GM12872 (cell line): ENCODE results near the gene RNF225.

Experiments used
- TF ChIP-seq, protein P1 (sequence below): IDR thresholded peaks from 3 replicates; pipeline ENCODE4 v1.5.1; 2011; ENCODE audit warnings: low read depth, mild to moderate bottlenecking, low read length, moderate library complexity; ENCODE audit not compliant: insufficient read depth

Gene RNF225

DNA sequence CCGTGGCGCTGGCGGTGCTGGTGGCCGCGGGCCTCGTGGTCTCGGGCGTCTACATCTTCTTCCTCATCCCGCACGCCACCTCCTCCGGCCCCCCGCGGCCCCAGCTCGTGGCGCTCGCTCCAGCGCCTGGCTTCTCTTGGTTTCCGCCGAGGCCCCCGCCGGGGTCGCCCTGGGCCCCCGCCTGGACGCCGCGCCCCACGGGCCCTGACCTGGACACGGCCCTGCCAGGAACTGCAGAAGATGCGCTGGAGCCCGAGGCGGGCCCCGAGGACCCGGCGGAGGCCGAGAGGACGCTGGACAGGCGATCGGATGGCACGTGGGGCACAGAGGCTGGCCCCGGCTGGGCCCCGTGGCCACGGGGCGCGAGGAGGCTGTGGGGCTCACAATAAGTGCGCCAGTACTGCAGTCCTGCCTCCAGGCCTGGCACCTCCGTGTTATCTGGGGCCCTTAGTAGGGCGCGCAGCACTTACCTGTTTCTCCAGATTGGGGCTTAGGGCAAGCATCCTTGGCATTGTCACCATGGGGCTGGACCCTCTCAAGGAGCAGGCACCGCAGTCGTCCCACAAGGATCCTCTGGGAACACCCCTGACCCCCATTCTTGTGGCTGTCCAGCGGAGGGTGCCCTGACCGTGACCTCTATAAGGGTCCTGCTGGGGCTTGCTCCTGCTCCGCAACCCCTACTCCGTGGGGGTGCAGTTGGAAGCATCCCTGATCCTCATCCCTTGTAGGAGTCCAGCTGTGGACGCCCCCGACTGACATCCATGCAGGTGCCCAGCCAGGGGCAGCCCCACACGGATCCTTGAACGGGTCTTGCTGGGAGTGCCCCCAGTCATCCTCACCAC lies 1.5 kb downstream of the RNF225 start:
- TF ChIP-seq, protein P1, sequence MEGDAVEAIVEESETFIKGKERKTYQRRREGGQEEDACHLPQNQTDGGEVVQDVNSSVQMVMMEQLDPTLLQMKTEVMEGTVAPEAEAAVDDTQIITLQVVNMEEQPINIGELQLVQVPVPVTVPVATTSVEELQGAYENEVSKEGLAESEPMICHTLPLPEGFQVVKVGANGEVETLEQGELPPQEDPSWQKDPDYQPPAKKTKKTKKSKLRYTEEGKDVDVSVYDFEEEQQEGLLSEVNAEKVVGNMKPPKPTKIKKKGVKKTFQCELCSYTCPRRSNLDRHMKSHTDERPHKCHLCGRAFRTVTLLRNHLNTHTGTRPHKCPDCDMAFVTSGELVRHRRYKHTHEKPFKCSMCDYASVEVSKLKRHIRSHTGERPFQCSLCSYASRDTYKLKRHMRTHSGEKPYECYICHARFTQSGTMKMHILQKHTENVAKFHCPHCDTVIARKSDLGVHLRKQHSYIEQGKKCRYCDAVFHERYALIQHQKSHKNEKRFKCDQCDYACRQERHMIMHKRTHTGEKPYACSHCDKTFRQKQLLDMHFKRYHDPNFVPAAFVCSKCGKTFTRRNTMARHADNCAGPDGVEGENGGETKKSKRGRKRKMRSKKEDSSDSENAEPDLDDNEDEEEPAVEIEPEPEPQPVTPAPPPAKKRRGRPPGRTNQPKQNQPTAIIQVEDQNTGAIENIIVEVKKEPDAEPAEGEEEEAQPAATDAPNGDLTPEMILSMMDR = no peak

DNA sequence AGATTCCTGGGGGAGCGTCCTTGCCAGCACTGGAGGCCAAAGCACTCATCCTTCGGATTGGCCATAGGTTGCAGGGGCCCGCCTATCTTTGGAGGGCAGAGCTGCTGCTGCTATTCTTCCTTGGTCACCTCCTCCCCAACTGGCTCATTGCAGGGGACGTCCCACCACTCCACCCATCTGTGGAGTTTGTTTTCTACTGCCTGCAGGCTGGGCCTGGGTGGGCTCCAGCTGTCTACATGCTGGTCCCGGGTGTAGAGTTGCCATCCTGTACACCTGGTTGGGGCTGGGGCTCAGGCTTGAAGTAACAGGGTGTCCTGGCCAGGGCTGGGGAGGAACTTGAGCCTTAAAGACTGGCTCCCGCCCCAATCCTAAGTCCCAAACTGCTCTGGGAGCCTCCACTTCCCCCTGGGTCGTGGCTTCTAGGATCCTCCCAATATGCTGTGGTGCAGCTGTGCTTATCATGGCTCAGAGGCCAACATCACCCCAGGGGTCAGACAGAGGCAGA lies 2.1 kb downstream of the RNF225 start:
- TF ChIP-seq, protein P1 = no peak

DNA sequence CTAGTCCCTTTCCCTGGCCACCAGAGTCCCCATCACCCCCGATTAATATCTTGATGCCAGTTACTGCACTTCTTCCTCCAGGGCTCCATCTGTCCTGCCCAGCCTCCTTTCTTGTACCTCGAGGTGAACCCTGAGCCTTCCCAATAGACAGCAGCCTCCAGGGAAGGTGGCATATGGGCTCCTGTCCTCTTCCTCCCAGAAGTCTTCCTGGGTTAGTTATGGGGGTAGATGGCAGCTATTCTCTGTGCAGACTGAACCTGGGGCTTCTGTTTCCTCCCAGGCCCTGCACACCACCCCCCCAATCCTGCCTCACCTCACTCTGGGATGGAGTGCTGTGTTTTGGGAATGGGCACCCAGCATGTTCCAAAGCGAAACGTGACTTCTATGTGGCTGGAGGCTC lies 2.6 kb downstream of the RNF225 start:
- TF ChIP-seq, protein P1 = no peak

DNA sequence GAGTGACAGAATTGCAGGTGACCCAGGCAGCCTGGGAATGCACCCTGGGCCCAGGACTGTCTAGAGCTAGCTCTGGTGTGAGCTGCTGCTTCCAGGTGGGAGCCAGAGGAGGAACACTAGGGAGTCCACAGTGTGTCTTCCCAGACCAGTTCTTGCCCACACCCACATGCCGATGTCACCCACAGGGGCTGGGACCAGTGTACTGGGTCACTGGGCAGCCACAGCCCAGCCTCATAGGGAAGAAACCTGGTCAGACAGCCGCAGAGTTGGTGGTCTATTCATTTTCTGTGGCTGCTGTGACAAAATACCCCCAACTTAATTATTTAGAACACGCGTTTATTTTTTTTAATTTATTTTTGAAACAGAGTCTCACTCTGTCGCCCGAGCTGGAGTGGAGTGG lies 3.1 kb downstream of the RNF225 start:
- TF ChIP-seq, protein P1 = no peak

DNA sequence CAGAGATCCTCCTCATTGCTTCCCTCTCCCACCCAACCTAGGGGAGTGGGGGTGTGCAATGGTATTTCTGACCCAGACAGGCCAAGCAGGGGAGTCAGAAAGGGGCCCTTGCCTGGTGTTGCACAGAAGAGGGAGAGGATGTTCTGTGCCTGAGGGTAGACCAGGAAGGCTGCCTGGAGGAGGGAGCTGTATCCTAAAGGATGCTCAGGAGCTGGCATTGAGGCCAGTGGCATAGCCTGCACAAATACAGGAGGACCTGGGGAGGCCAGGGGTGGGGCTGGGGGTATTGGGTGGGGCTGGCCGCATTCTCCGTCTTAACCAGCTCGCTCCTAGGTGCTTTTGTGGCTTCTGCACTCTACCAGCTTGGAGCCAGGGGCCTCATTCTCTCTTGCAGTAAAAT lies 4.4 kb downstream of the RNF225 start:
- TF ChIP-seq, protein P1 = no peak

DNA sequence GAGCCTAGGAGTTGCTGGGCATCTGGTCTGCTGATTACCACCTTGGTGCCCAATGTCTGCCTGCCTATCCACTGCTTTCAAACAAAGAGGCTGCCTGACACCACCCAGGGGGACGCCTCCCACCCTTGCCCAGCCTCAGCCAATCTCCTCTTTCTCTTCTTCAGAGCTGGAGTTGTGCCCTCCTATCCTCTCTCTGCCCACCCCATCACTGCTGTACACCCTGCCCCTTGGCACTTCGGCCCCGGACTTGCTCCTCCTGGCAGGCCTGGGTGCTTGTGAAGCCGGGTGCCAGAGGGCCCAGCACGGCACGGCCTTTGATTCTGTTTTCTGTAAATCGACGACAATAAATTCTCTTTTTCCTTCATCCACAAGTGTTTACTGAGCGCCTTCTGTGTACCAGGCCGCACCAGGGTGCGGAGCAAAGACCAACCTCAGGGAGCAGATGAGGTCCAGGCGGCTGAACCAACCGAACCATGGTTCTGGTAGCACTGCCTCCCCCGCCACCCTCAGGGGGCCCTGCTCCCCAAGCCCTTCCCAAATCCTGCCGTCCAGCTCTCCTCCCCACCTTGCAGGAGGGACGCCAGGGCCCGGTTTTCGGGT lies 5.0 kb downstream of the RNF225 start:
- TF ChIP-seq, protein P1 = no peak

DNA sequence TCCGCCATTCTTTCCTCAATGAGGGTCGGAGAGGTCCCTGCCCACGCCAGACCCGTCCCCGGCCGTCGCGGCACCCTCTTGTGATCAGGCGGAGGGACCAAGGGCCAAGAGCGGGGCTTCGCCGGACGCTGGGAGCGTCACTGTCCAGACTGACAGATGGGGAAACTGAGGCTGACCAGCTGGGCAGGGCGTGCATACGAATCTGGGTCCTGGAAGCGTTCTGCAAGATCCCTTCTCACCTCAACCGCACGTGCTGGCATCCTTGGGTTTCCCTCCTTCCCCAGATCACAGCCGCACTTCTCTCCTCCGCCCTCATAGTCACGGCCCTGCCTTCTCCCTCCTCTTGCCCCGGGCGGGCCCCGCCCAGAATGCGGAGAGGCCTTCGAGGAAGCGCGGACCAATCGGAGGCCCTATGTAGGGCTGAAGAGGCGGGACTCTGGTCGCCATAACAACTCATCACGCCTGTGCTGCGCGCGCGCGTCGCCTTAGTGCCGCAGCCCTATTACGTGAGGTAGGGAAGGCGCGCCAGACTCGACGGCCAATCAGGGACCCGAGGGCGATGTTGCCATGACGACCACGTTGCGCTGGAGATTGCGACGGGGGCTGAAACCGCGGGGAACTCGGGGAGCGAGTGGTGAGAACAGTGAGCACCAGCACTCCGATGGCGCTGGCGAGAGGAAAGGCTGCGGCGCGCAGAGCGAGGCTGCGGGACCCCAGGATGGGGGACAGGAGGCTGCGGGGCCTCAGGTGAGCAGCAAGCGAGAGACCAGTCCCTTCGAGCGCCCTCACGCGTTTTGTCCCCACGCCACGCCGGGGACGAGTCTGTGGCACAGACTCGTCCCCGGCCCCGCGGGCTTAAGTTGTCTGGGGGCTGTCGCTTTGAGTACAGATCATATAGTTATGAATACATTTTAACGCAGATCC lies 5.7 kb downstream of the RNF225 start:
- TF ChIP-seq, protein P1 = peak; percentile 17; the same call in 1 of the 3 replicates
